Epithelial cell of proximal tubule (primary cell): ENCODE measurements around the gene KLK14. TPM values are rescaled to one million over a fixed set of nuclear protein-coding genes. Genes with fewer than 3 reads are reported as not detected.

ENCODE experiments used
- DNase-seq: peaks from one replicate; pipeline ENCODE4 v3.0.0-alpha.2; 2011; ENCODE audit warnings: low read depth
- H3K4me3 ChIP-seq: 2 replicates; pipeline ENCODE4 v1.5.1; 2011; ENCODE audit warnings: low read depth, mild to moderate bottlenecking, low read length
- CTCF ChIP-seq: conservative IDR thresholded peaks from 2 replicates; pipeline ENCODE4 v1.5.1; 2012; ENCODE audit warnings: low read depth, mild to moderate bottlenecking, low read length
- total RNA-seq: library from RNA; depleted of rRNA; stranded (reverse); fragments of >200 nt; gene quantifications from 2 replicates; pipeline ENCODE4 v1.2.3, GENCODE V29; 2015

KLK14 gene
- total RNA-seq, 1 donor from 2014 or later: 0.17 TPM

DNA sequence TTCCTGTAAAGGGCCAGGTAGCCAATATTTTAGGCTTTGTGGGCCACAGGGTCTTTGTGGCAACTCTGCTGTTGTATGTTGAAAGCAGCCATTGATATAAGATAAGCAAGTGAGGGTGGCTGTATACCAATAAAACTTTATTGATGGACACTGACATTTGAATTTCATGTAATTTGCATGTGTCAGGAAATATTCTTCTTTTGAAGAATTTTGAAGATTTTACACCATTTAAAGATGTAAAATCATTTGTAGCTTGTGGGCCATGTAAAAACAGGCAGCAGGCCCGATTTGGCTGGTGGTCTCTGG, 27.9 kb upstream of the KLK14 start:
- H3K4me3 ChIP-seq: no peak overlapping the region
- no peak for TF ChIP-seq CTCF
- no peak for DNase-seq

DNA sequence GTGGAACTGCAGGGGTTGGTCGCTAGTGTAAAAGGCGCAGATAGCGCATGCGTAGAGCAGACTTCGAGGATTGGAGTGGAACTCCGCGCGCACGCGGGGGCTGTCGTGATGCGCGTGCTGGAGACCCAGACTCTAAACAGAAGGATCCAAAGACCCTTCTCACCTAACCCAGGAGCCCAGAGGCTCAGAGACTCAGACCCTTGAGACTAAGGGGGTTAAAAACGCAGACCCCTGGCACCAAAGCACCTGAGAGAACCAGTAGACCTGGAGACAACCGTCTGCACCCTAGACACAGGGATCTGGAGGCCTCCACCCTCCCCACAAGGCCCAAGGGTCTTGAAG, 26.1 kb upstream of the KLK14 start:
- TF ChIP-seq CTCF: no peak
- no peak for DNase-seq
- H3K4me3 ChIP-seq: peak overlapping the region; percentile 93

DNA sequence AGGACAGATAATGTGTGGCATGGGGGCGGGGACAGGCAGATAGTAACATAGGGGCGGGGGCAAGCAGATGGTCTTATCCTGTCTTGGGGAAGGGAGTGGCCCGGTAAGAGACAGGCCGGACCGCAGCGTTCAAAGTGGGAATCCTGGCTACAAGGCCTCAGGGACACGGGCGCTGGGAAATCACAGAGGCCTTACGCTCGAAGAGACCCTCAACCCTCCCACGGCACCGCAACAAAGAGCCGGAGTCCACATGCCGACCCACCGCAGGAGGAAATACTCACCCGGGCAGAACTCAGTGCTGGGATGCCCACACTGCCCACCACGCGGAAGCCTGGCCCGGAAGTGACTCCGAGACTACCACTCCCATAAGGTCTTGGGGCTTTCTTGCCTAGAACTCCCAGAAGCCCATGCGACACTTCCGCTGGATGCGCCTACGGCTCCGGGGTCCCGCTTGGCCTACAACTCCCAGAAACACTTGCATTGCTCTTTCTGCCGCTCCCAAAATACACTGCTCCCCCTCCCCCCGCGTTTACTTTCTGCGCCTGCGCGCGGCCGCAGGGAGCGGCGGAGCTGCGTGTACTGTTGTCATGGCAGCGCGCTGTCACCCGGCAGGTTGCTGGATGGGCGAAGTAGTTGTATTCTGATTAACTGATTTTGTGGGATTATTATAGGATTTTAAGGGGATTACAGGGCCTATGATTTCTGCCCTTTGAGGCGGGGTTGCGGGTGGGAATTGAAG, 25.5 kb upstream of the KLK14 start, which contains the start of gene CTU1:
Gene CTU1, minus strand, starts transcription at position 344 of the 739 bp plus-strand sequence. CDS start 3,840 bp downstream, outside the sequence.
- H3K4me3 ChIP-seq: peak within 1 kb of the TSS; percentile 93
- peak; percentile 92 for DNase-seq
- TF ChIP-seq CTCF: no peak

DNA sequence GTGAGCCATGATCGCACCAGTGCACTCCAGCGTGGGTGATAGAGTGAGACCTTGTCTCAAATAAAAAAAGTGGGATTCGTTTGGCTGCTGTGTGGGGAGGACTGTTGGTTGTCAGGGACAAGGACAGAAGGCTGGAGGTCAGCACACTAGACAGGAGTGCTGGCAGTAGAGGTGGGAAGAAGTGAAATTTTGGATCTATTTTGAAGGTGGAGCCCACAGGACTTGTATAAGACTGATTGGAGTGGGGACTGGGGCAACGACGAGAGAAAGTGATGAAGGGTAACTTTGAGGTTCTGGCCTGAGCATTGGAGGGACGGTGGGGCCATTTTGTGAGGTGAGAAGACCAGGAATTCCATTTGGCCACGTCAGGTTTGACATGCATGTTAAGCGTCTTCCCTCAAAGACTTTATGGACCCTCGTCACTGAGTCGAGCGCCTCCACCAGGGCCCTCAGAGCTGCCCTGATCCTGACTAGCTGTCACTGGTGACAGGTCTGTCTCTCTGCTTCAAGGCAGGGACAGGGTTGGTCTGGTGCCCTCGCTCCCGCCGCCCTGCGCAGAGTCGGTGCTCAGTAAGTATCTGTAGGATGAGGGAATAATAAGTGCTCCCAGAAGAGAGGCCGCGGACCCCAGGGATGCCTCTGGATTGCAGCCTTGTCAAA, 24.8 kb upstream of the KLK14 start:
- peak overlapping the region; percentile 93 for H3K4me3 ChIP-seq
- no peak for DNase-seq
- TF ChIP-seq CTCF: peak; percentile 14

DNA sequence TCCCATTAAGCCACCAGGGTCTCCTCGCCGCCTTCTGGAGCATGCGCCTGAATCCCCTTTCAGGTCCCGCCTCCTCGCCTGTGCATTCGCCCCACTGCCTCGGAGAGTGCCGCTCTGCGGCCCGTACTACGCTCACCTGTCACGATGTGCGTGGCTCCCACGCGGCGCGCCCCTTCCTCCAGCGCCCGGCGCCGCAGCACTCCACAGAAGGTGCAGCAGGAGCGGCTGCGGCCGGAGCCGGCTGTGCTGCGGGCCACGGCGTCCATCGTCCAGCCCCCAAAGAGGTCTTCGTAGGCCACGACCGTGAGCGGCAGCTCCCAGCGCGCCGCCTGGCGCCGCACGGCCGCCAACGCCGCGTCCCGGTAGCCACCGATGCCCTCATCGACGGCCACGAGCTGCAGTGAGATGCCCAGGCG, 21.2 kb upstream of the KLK14 start:
- H3K4me3 ChIP-seq: no peak overlapping the region
- no peak for TF ChIP-seq CTCF
- no peak for DNase-seq

GRCh38 chr19:51102991-51103390, 20.3 kb upstream of the KLK14 start:
- no peak for TF ChIP-seq CTCF
- H3K4me3 ChIP-seq: no peak overlapping the region
- DNase-seq: no peak
